ENCODE measurements around the gene KRTAP10-7. TPM values are rescaled to one million over a fixed set of nuclear protein-coding genes. Genes with fewer than 3 reads are reported as not detected.
"Not testable (repeated sequence)": the region's sequence is repeated elsewhere in the genome, so short reads cannot be mapped to it uniquely, and the experiment has no call there.

Gene KRTAP10-7
- total RNA-seq, 1 experiment from 2014 or later, result not detected

DNA sequence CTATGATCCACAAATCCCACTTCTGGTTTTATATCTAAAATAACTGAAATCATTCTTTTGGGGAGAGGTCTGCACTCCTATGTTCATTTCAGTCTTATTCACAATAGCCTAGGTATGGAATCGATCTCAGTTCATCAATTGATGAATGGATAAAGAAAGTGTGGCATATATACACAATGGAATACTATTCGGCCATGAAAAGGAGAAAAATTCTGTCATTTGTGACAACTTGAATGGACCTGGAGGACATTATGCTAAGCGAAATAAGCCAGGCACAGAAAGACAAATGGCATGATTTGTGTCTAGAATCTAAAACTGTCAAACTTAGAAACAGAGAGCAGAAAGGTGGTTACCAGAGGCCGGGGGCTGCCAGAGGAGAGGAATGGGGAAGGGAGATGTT is 6.1 kb downstream of the KRTAP10-7 start:
- Histone ChIP-seq H3K27me3 (ENCODE audit: control insufficient read depth, insufficient read depth, low read length) (no peaks in the 10 kb centered on the region), H3K4me3 (ENCODE audit: insufficient read depth, low read depth, low read length) (no peak overlapping the region), H3K36me3 (replicated peaks; ENCODE audit: control insufficient read depth, insufficient read depth, low read length) (no peaks in the 10 kb centered on the region)
- DNase-seq, result no peak

DNA sequence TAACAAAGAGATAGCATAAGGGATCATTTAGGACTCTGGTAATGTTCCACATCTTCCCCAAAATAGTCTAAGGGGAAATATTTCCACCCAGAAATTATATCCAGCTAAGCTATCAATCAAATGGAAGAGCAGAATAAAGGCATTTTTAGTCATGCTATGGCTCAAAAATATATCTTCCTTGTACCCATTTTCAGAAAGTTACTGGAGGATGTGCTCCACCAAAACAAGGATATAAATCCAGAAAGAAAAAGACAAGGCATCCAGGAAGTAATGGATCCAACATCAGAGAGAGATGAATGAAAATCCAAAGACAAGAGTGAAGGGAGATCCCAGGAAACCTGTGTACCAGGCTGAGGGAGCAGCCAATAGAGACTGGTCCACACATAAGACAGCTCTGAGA is 8.8 kb downstream of the KRTAP10-7 start:
- Histone ChIP-seq H3K4me3 (ENCODE audit: insufficient read depth, low read depth, low read length) (no peak overlapping the region), H3K36me3 (replicated peaks; ENCODE audit: control insufficient read depth, insufficient read depth, low read length) (no peaks in the 10 kb centered on the region), H3K27me3 (ENCODE audit: control insufficient read depth, insufficient read depth, low read length) (no peaks in the 10 kb centered on the region)
- DNase-seq, result no peak

DNA sequence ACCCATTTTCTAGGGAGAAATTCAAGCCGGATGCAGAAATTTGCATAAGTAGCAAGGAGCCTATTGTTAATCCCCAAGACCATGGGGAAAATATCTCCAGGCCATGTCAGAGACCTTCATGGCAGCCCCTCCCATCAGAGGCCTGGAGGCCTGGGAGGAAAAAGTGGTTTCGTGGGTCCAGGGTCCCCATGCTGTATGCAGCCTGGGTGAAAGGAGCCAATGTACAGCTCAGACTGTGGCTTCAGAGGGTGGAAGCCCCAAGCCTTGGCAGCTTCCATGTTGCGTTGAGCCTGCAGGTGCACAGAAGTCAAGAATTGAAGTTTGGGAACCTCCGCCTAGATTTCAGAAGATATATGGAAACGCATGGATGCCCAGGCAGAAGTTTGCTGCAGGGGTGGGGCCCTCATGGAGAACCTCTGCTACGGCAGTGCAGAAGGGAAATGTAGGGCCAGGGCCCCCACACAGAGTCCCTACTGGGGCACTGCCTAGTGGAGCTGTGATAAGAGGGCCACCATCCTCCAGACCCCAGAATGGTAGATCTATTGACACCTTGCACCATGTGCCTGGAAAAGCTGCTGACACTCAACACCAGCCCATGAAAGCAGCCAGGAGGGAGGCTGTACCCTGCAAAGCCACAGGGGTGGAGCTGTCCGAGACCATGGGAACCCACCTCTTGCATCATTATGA is 9.9 kb downstream of the KRTAP10-7 start:
- H3K27me3 ChIP-seq (ENCODE audit: control insufficient read depth, insufficient read depth, low read length); H3K36me3 ChIP-seq (replicated peaks; ENCODE audit: control insufficient read depth, insufficient read depth, low read length); DNase-seq; H3K4me3 ChIP-seq (ENCODE audit: insufficient read depth, low read depth, low read length): not testable (repeated sequence)

DNA sequence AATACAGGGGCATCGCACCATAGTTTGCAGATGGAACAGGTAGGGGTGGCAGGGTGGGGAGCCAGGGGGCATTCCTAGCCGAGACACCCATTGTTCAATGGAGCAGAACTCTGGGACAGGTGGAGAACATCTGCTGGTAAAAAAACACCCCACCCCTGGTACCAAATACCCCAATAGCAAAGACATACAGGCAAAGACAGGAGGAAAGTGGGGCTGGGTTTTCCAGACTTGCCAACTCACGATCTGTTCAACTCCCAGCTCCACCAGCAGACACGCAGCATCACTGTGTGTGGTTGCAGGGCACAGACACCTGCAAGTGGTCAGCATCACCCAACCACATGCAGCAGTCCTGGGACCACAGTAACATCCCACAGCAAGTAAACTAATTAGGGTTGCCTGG is 11.2 kb downstream of the KRTAP10-7 start:
- H3K27me3 ChIP-seq (ENCODE audit: control insufficient read depth, insufficient read depth, low read length), result no peaks in the 10 kb centered on the region
- no peaks in the 10 kb centered on the region for H3K36me3 ChIP-seq (replicated peaks; ENCODE audit: control insufficient read depth, insufficient read depth, low read length)
- H3K4me3 ChIP-seq (ENCODE audit: insufficient read depth, low read depth, low read length), result no peak overlapping the region
- DNase-seq, result no peak

DNA sequence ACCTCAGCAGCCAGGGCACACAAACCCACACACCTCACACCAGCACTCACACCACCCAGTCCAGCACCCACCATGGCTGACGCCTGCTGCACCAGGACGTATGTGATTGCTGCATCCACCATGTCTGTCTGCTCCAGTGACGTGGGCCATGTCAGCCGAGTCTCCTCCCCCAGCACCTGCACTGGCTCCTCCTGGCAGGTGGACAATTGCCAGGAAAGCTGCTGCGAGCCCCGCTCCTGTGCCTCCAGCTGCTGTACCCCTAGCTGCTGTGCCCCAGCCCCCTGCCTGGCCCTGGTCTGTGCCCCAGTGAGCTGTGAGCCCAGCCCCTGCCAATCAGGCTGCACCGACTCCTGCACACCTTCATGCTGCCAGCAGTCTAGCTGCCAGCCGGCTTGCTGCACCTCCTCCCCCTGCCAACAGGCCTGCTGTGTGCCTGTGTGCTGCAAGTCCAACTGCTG is 11.7 kb downstream of the KRTAP10-7 start, which contains the start of gene KRTAP10-8:
Gene KRTAP10-8 (plus strand): TSS at position 51 of the 458 bp plus-strand sequence. CDS start 22 bp downstream, at position 73.
- no peak for DNase-seq
- Histone ChIP-seq H3K27me3 (ENCODE audit: control insufficient read depth, insufficient read depth, low read length) (no peaks in the 10 kb centered on the region), H3K4me3 (ENCODE audit: insufficient read depth, low read depth, low read length) (no peak within 1 kb of the TSS), H3K36me3 (replicated peaks; ENCODE audit: control insufficient read depth, insufficient read depth, low read length) (no peaks in the 10 kb centered on the region)

DNA sequence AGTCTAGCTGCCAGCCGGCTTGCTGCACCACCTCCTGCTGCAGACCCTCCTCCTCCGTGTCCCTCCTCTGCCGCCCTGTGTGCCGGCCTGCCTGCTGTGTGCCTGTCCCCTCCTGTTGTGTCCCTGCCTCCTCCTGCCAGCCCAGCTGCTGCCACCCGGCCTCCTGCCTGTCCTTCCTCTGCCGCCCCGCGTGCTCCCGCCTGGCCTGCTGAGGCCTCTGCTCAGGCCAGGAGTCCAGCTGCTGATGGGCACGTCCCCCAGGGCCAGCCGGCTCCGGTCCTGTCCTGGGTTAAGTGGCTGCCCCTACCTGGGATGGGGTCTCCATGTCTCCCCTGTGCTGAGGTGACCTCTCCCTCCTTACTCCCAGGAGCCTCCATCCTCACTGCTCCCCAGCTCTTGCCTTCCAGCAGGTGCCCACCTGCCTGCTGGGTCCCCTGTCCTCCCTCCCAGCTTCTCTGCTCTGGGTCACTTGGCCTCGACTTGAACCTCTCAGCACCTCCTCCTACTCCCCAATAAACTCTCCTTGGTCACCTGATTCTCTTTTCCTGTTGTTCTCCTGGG is 12.4 kb downstream of the KRTAP10-7 start:
- Histone ChIP-seq H3K27me3 (ENCODE audit: control insufficient read depth, insufficient read depth, low read length) (no peaks in the 10 kb centered on the region), H3K36me3 (replicated peaks; ENCODE audit: control insufficient read depth, insufficient read depth, low read length) (no peaks in the 10 kb centered on the region), H3K4me3 (ENCODE audit: insufficient read depth, low read depth, low read length) (no peak overlapping the region)
- no peak for DNase-seq

DNA sequence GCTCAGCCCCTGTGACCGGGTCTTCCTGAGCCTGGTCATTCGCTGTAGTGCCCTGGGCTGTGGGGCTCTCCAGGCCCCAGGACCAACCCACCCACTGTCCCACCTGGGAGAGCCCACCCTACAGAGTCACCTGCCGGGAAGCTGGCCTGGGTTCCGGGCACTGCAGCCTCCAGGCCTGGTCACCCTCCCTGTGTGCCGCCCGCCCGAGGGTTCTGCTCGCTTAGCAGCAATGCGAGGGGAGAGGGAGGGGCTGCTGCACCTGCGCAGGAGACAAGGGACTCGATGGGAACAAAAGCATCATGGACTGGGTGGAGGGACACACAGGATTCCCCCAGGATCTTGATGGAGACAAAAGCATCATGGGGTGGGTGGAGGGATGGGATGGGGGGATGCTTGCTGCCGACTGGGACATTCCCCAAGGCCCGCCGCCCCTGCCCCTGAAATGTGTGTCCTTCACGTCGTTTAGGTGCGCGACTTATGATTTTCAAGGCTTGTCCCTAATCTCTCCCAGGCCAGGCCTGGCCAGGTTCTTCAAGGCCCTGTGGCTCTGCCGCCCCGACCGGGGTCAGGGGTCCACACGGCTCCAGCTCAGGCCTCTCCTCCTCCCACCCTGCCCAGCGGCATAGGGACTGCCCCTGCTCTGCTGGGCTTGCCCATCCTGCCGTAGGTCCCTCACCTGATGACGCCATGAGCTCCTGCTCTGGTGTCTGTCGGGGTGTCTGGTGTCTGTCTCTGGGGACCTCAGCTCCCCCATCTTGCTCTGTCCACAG is 13.2 kb downstream of the KRTAP10-7 start:
- H3K36me3 ChIP-seq (replicated peaks; ENCODE audit: control insufficient read depth, insufficient read depth, low read length), result no peaks in the 10 kb centered on the region
- no peak for DNase-seq

DNA sequence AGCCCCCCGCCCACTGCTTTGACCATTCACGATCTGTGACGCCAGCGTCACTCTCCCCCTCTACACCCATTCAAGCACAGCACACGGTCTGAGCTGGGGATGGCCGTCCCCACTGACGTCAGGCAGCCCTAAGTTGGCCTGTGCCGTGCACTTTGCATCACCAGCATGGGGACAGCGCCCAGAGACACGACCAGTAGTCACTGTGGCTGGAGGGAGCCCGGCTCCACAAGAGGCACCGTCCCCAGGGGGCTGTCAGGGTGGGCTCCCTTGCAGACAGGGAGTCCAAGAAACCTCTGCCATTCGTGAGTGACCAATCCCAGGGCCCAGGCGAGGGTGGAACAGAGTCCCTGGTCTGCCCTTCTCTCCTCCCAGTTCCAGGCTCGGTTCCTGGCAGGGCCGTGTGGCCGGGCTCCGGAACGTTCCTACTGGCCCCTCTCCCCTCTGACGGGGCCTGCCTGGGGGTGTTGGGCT is 13.8 kb downstream of the KRTAP10-7 start:
- Histone ChIP-seq H3K4me3 (ENCODE audit: insufficient read depth, low read depth, low read length) (no peak overlapping the region), H3K27me3 (ENCODE audit: control insufficient read depth, insufficient read depth, low read length) (no peaks in the 10 kb centered on the region), H3K36me3 (replicated peaks; ENCODE audit: control insufficient read depth, insufficient read depth, low read length) (no peaks in the 10 kb centered on the region)
- DNase-seq, result no peak

More for the DNA sequence above, 13.2 kb downstream of the KRTAP10-7 start:
- Histone ChIP-seq H3K27me3 (ENCODE audit: control insufficient read depth, insufficient read depth, low read length) (no peaks in the 10 kb centered on the region), H3K4me3 (ENCODE audit: insufficient read depth, low read depth, low read length) (no peak overlapping the region)

DNA sequence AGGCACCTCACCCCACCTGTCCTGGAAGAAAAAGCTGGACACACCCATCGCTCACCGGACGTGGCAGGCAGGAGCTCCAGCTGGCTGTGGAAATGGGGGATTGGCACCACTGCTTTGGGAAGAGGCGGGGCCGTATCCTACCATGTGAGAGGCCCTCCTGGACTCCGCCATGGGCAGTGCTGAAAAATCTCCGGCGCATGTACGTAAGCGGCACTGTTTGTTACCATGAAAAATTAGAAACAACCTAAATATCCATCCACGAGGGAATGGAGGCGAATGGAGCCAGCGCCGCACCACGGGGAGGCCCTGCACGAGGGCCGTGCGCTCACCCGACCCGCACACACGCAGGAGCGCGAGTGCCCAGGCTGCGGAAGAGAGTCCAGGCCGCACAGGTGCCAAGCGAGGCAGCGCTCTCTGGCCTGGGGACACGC is 14.6 kb downstream of the KRTAP10-7 start:
- no peaks in the 10 kb centered on the region for H3K27me3 ChIP-seq (ENCODE audit: control insufficient read depth, insufficient read depth, low read length)
- DNase-seq, result no peak
- no peaks in the 10 kb centered on the region for H3K36me3 ChIP-seq (replicated peaks; ENCODE audit: control insufficient read depth, insufficient read depth, low read length)
- H3K4me3 ChIP-seq (ENCODE audit: insufficient read depth, low read depth, low read length), result no peak overlapping the region

DNA sequence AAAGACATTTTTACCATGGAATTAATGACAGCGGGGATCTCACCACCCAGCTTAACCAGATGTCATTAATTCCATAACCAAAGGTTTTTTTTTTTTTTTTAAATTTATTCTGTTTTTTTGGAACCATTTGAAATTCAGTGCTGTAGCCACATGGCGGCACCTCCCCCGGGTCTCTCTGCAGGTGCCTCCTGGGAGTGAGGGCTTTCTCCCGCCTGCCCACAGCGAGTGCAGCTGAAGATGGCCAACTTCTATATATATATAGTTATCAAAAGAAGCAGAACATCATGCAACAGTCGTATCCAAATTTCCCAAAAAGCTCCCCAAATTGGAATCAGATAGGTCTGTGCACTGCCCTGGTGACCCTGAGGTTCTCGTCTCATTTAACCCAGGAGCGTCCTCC is 15.1 kb downstream of the KRTAP10-7 start:
- H3K36me3 ChIP-seq (replicated peaks; ENCODE audit: control insufficient read depth, insufficient read depth, low read length), result no peaks in the 10 kb centered on the region
- DNase-seq, result peak; percentile 46
- no peaks in the 10 kb centered on the region for H3K27me3 ChIP-seq (ENCODE audit: control insufficient read depth, insufficient read depth, low read length)
- no peak overlapping the region for H3K4me3 ChIP-seq (ENCODE audit: insufficient read depth, low read depth, low read length)

DNA sequence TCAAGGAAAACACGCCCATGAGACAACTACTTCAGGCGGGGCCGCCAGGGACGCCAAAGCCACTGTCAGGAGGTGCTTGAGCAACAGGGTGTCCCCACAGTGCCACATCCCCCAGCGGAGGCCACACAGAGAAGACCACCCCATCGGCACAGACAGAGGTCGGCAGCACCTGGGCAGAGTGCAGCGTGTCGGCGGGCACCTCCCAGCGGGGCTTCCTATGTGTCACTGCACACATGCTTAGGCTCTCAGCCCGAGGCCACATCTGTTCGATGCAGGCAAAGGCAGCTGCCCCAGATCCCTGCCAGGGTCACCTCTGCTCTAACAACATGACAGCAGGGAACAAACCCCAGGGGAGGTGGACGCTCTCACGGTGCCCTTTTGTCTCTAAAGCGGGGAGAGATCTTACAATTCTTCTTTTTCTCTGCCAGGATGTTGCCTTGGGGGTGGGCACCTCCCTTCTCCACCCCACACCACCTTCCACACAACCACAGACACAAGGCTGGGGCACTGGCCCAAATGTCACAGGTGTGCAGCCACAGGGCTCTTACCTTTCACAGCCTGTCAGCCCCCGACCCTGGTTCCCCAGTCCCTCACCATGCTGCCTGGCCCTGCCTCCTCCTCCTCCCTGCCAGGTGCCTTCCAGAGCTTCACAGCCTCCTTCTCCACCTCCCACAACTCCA is 15.7 kb downstream of the KRTAP10-7 start:
- no peaks in the 10 kb centered on the region for H3K27me3 ChIP-seq (ENCODE audit: control insufficient read depth, insufficient read depth, low read length)
- peak; percentile 42 for DNase-seq
- no peak overlapping the region for H3K4me3 ChIP-seq (ENCODE audit: insufficient read depth, low read depth, low read length)
- H3K36me3 ChIP-seq (replicated peaks; ENCODE audit: control insufficient read depth, insufficient read depth, low read length), result no peaks in the 10 kb centered on the region

DNA sequence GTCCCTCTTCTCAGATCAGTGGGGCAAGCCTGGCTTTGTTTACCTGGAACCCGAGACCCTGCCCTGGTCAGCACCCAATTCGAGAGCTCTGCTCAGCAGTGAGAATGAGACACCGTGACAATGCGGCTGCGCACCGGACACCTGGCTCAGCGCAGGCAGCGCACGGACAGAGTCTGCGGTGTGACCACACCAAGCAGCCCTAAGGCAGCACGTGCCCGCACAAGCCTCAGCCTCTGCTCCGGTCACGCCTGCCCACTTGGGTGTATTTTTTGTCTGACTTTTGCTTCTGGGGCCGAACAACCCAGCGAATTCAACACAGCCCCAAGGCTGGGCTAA is 16.2 kb downstream of the KRTAP10-7 start:
- Histone ChIP-seq H3K27me3 (ENCODE audit: control insufficient read depth, insufficient read depth, low read length) (no peaks in the 10 kb centered on the region), H3K36me3 (replicated peaks; ENCODE audit: control insufficient read depth, insufficient read depth, low read length) (no peaks in the 10 kb centered on the region), H3K4me3 (ENCODE audit: insufficient read depth, low read depth, low read length) (no peak overlapping the region)
- DNase-seq, result no peak

DNA sequence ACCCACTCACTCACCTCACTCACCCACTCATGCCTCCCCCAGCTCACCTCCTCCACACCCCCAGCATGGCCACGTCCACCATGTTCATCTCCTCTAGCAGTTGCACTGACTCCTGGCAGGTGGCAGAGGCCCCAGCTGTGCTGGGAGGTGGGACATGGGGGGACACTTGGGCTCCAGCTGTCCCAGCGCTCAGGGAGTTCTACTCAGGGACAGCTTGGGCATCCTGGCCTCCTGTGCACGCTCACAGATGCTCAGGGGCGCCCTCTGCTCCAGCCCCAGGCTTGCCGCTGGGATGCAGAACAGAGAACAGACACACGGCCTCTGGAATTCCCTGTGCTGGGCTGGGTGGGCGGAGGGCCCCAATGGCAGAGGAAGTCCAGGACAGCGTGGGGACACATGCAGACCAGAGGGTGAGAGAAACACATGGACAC is 16.7 kb downstream of the KRTAP10-7 start:
- peak; percentile 63 for DNase-seq
- Histone ChIP-seq H3K27me3 (ENCODE audit: control insufficient read depth, insufficient read depth, low read length) (no peaks in the 10 kb centered on the region), H3K4me3 (ENCODE audit: insufficient read depth, low read depth, low read length) (no peak overlapping the region), H3K36me3 (replicated peaks; ENCODE audit: control insufficient read depth, insufficient read depth, low read length) (no peaks in the 10 kb centered on the region)

DNA sequence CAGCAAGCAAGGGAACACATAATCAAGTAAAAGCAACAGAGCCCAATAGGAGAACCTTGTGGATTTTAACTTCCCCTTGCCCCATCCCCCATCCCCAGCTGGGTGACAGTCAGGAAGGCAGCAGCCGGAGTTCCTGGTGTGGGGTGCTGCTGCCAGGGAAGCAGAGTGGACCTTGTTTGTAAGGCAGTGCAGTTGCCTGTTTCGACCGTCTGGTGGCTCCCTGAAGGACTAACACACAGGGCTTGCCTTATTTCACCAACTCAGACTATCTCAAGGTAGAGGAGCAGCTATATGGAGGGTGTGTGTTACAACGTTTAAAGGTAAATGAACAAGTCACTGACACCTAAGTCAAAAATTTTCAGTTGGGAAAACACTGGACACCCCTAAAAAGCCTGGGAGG is 18.1 kb downstream of the KRTAP10-7 start:
- H3K36me3 ChIP-seq (replicated peaks; ENCODE audit: control insufficient read depth, insufficient read depth, low read length), result no peaks in the 10 kb centered on the region
- H3K27me3 ChIP-seq (ENCODE audit: control insufficient read depth, insufficient read depth, low read length), result no peaks in the 10 kb centered on the region
- H3K4me3 ChIP-seq (ENCODE audit: insufficient read depth, low read depth, low read length), result no peak overlapping the region
- peak; percentile 74 for DNase-seq

Data from H7 (cell line).